Hematopoietic multipotent progenitor cell treated with erythropoietin and hydrocortisone succinate and interleukin-3 and kit ligand, for 15 days (in vitro differentiated cells): ENCODE data around the gene PFDN5.
"Not testable (repeated sequence)": the region's sequence is repeated elsewhere in the genome, so short reads cannot be mapped to it uniquely, and the experiment has no call there.

Experiments used
- DNase-seq: peaks from one replicate; pipeline ENCODE4 v3.0.0-alpha.2; 2015; ENCODE audit warnings: low spot score

The PFDN5 gene

DNA sequence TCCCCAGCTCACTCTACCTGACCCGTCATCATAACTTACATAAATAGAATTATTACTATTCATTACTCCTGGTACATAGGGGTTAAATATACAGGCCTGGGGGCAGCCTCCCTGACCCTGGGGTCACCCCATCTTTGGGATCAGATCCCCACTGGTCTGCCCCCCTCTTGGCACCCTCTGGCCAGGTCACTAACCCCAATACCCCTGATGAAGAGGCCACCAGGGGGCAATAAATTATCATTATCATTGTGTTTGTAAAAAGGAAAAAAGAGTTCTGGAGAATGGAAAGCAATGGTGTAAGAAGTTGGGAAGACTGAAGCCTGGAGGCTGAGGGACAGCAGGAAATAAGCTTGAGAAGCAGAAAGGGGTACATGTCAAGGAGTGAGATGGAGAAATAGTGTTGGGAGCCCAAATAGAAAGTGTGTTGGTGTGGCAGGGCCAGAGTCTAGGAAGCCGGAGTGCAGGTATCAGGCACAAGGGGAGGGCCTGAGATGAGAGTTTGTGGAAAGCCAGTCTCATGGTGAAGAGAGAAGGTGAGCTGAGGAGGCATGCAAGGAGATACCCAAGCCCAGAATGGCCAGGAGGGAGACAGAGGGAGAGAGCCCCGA lies 32.2 kb downstream of the PFDN5 start:
- DNase-seq = no peak

- no peak for DNase-seq
Measured at GRCh38 chr12:53328043-53328435, 32.7 kb downstream of the PFDN5 start.

DNA sequence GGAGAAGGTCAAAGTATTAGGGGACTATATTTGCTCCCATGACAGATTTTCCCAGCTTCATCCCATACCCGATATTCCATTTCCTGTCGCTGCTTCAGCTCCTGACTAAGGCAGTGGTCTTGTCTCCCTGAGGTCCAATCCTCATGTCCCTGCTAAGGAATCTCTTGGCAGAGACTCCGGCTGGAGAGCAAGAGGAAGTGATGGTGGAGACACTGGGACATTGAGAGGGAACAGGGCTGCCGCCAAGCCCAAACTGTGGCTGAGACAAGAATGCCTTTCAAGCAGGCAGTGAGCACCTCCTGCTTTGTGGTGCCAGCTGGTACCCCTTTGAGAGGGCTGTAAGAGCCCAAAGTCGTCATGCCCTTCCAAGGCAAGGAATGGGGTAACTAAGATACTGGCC lies 35.3 kb downstream of the PFDN5 start:
- DNase-seq = no peak

DNA sequence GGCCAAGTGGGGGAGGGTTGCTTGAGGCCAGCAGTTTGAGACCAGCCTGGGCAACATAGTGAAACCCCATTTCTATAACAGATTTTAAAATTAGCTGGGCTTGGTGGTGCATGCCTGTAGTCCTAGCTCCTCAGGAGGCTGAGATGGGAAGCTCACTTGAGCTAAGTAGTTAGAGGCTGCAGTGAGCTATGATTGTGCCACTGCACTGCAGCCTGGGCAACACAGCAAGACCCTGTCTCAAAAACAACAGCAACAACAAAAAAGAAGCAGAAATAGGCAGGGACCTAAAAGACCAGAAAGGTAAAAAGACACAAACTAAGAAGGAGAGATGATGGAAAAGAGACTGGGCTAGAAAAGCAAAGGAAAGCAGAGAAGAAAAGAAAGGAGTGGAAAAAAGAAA lies 37.0 kb downstream of the PFDN5 start:
- DNase-seq = not testable (repeated sequence)

- DNase-seq = no peak
Measured at GRCh38 chr12:53332744-53333143, 37.4 kb downstream of the PFDN5 start.

GRCh38 chr12:53333289-53333688 lies 37.9 kb downstream of the PFDN5 start:
- DNase-seq = no peak

DNA sequence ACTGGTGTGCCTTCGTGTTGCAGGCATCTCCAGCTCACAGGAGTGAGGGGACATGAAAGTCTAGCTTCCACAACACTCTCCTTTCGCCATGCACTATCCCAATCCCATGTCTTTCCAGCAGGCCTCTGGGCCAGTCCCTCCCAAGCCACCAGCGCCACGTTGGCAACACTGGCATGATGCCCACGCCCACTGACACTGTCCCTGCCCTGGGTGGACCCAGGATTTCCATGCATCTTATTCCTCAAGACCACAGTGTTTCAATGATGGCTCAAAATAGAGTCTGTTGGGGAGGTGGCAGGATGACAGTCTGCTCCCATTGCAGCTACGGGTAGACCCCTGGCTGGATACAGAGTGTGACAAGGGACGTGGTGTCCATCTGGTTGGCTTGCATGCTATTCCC lies 38.5 kb downstream of the PFDN5 start:
- DNase-seq = no peak

DNA sequence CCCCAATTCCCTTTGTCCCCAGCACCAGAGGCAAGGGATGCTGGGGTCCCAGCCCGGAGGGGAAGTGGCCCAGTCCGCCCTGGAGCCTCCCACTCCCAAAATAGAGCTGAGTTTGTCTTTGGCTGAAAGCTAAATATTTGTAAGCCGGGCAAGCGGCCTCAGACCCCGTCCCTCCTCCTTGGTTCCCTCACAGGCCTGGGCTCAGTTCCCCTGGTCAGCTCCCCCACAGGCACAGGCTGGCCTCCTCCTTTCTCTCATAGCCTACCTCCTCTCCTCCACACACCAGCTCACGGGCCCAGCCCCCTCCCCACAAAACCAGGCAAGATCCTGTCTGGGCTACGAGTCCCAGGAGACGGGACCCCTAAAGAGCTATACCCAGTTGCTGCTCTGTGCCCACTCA lies 39.5 kb downstream of the PFDN5 start:
- no peak for DNase-seq

DNA sequence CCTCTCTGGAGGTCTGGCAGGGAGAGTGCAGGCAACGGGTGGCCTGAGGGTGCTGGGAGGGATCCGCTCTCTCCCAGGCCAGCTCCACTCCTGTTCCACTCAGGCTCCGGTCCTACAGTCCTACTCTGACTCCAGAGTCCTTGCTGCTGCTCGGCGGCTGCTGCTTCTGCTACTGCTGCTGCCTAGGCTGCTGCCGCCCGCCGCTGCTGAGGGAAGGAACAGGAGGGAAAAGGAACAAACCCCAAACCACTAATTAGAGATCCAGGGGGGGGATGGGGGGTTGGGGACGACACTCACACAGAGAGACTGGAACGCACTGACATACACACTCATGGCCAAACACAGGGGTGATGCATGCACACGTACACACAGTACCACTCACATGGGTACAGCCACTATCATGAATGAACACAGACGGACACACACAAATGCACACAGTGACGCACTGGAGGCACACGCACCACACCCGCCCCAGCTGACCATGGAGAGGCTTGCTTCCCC lies 40.9 kb downstream of the PFDN5 start, which contains the start of gene SP7:
Gene SP7, minus strand, starts transcription at position 174 of the 501 bp plus-strand sequence. CDS start 708 bp downstream, outside the sequence.
- no peak for DNase-seq

DNA sequence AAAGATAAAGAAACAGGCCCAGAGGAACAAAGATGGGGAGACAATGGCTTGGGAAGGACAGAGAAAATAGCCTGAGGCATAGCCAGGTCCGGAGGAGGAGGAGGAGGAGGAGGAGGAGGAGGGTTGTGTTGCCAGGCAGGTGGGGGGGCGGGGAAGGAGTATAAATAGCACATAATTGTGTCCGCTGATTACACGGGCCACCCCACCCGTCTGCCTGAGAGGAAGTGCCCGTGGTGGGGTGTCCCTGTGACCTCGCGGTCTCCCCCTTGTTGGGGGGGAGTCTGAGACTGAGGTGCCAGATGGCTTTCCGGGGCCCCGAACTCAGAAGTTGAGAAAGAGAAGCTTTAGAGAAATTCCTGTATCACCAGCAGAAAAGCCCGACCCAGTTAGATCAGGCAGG lies 42.7 kb downstream of the PFDN5 start:
- DNase-seq = no peak

- no peak for DNase-seq
Measured at GRCh38 chr12:53338916-53339315, 43.6 kb downstream of the PFDN5 start.

- no peak for DNase-seq
Measured at GRCh38 chr12:53340398-53340797, 45.1 kb downstream of the PFDN5 start.

- no peak for DNase-seq
Measured at GRCh38 chr12:53343449-53343848, 48.1 kb downstream of the PFDN5 start.

GRCh38 chr12:53343969-53344368 lies 48.6 kb downstream of the PFDN5 start:
- no peak for DNase-seq

- DNase-seq = no peak
Measured at GRCh38 chr12:53344487-53344823, 49.1 kb downstream of the PFDN5 start.

GRCh38 chr12:53344824-53345485 lies 49.6 kb downstream of the PFDN5 start:
- peak; percentile 52 for DNase-seq

DNA sequence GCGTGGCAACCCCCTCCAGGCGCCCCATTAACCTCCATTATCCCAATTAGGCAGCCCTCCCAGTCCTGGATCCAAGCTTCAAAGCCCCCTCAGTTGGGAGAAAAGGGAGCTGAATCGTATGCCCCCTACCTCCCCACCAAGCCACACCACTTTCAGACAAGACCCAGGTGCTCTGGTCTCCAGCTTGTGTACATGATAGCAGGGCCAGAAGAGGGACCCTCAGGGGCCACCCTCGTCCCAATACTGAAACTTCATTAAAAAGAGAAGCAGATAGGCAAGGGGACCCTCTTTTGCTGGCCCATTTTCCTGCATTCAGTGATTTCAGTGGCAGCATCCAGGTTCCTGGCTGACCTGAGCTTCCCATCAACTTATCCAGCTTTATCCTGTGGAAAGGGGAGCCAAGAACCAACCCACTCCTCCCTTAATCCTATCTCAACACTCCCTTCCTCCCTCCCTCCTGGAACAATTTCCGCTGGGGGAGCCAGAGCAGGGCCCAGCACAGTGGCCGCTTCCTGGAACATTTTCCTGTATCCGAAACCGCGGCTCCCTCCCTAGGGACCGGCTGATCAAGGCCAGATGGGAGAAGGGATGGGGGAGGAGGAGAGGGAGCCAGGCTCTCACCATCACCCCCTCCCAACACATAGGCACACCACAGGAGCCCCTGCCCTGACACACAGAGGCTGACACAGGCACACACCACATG lies 50.3 kb downstream of the PFDN5 start:
- no peak for DNase-seq

GRCh38 chr12:53346491-53346890 lies 51.1 kb downstream of the PFDN5 start:
- no peak for DNase-seq

DNA sequence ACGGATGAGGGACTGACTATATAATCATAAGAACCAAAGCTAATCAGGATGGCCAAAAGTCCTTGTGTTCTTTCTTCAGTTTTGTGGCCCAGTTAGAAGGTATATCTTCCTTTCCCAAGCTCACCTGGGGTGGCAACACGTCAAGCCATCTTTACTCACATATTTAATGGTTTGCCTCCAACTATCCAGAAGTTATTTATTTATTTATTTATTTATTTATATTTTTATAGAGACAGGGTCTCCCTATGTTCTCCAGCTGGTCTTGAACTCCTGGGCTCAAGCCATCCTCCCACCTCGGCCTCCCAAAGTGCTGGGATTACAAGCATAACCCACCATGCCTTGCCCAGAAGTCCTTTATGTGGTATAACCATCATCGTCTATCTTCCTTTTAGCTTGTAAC lies 52.6 kb downstream of the PFDN5 start:
- no peak for DNase-seq
